GM21526 (cell line): ENCODE results near the gene MTG2.

Experiments used
- ATAC-seq: cut with Tn5 transposase; IDR thresholded peaks from one replicate; pipeline ENCODE4 v1.9.1; 2021; ENCODE audit warnings: moderate library complexity; ENCODE audit not compliant: unreplicated experiment, low FRiP score

Gene MTG2

GRCh38 chr20:62161347-62161746, 21.5 kb upstream of the MTG2 start:
- ATAC-seq, result no peak

DNA sequence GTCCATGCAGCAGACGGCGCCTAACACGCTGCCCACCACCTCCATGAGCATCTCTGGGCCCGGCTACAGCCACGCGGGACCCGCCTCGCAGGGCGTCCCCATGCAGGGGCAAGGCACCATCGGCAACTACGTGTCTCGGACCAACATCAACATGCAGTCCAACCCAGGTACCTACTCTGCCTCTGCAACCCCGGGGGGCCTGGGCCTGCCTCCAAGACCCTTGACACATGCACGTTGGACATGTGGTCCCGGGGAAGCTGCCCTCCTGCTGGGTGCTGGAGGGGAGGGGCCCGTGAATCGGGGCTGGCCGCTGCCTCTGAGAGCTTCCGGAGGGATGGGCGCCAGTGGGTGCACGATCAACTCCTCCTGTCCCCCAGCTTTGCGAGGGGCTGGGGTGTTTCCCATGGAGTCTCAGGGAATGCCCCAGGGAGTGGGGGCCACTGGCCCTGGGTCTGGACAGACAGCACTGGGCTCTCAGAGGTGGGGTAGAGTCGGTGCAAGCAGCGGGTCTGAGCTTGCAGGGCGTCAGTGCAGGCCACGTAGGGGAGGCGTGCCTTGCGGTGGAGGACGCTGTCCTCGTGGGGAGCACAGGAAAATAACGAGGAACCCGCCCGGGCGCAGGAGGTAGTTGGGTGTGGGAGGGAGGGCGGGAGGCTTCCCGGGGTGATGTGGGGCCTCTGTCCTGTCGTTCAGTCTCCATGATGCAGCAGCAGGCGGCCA, 19.9 kb upstream of the MTG2 start:
- no peak for ATAC-seq

- ATAC-seq, result no peak
Measured at GRCh38 chr20:62163485-62163865, 19.4 kb upstream of the MTG2 start.

GRCh38 chr20:62163986-62164762, 18.7 kb upstream of the MTG2 start:
- ATAC-seq, result no peak

GRCh38 chr20:62164879-62165761, 17.7 kb upstream of the MTG2 start:
- no peak for ATAC-seq

DNA sequence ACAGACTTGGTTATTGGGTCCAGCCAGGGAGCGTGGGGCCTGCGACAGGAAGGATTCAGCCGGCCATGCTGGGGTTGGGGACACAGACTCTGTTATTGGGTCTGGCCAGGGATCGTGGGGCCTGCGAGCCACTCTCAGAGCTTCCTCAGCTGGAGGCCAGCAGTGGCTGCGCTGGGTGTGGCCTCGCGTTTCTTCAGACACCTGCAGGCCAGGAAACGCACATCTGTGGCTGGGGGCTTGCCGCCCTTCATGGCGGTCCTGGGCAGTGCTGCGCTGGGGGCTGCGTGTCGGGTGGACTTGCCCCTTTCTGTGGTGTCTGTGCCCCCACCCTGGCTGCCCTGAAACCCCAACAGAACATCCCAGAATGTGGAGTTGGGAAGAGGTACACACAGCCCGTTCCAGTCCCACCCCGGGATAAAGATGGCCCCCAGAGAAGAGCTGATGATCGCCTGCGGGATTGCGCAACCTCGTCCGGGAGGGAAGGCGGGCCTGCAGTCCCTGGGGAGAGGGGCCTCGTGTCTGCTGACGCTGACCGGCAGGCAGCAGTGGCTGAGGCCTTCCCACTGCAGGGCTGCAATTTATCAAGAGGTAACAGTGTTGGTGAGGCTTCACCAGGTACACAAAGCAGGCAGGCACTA, 16.9 kb upstream of the MTG2 start:
- no peak for ATAC-seq

GRCh38 chr20:62167474-62167873, 15.4 kb upstream of the MTG2 start:
- no peak for ATAC-seq

- ATAC-seq, result no peak
Measured at GRCh38 chr20:62168061-62168460, 14.8 kb upstream of the MTG2 start.

GRCh38 chr20:62168890-62169435, 13.9 kb upstream of the MTG2 start:
- ATAC-seq, result no peak

GRCh38 chr20:62170536-62170935, 12.3 kb upstream of the MTG2 start:
- no peak for ATAC-seq

DNA sequence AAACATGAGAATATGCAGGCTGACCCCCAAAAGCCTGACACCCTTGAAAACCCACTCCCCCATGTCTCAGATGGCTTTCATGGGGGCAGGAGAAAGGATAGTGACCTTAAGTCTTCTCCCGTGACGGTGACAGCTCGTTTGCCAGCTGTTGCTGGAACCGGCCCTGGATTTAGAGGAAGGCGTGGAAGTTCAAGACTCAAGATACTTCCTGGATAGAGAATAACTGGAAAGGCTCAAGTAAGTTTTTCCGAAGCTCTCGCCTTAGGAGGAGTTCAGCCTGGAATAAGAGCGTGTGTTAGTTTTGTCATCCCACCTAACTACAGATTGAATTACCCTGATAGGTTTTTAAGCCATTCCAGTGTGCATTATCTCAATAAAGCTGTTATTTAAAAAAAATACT, 11.6 kb upstream of the MTG2 start:
- no peak for ATAC-seq

DNA sequence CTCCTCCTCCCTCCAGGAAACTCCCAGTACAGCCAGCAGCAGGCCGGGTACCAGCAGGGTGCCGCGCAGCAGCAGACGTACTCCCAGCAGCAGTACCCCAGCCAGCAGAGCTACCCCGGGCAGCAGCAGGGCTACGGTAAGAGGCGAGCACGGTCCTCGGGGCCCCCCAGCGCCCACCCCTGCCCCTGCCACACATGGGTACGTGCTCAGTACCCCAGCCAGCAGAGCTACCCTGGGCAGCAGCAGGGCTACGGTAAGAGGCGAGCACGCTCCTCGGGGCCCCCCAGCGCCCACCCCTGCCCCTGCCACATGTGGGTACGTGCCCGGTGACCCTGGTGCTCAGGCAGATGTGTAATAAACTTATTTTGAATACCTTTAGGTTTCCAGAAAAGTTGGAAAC, 10.2 kb upstream of the MTG2 start:
- ATAC-seq, result no peak

DNA sequence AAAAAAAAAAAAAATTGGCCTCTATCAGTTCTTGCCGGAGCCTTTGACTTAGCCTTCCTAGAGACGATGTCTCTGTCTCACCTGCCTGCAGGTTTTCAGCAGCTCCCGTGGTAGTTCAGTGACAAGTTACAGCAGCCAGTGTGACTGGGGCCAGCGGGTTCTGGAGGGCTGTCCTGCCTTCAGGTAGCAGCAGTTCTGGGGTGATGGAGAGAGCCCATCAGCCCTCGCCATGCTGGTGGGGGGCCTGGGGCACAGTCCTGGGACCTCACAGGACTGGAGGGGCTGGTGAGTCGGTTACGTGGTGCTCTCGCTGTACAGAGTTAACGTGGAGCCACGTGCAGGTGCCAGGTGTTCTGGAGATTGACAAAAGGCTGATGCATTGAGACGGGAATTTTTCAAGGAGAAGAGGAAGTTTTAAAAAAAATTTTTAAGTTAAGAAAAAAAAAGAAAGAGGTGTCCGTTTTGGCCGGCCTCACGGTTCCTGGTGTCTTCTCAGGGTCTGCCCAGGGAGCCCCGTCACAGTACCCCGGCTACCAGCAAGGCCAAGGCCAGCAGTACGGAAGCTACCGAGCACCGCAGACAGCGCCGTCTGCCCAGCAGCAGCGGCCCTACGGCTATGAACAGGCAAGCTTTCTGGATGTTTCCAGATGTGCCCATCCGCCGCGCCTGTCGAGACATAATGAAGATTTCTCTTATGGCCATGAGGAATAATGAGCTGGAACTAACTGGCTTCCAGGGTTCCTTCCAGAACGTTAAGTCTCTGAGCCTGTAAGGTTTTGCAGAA, 8.6 kb upstream of the MTG2 start:
- ATAC-seq, result no peak

GRCh38 chr20:62174870-62175624, 7.8 kb upstream of the MTG2 start:
- no peak for ATAC-seq

DNA sequence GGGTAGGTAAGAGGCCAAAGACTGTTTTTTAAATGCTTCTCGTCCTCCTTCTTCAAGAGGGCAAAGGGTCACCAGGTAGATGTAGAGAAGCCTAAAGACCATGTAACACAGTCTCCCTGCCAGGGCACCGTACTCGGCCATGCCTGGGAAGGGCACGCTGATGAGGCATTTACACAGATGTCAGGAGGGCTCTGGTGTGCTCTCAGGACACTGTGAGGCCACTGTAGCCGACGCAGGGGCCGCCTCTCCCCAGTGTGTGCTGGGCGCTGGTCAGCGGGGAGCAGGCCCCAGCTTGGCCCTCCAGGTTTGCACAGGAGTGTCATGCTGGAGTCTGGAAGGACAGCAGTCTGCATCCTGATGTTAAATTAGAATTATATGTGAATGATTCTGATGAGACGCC, 7.1 kb upstream of the MTG2 start:
- ATAC-seq, result no peak

- no peak for ATAC-seq
Measured at GRCh38 chr20:62176866-62177265, 6.0 kb upstream of the MTG2 start.

DNA sequence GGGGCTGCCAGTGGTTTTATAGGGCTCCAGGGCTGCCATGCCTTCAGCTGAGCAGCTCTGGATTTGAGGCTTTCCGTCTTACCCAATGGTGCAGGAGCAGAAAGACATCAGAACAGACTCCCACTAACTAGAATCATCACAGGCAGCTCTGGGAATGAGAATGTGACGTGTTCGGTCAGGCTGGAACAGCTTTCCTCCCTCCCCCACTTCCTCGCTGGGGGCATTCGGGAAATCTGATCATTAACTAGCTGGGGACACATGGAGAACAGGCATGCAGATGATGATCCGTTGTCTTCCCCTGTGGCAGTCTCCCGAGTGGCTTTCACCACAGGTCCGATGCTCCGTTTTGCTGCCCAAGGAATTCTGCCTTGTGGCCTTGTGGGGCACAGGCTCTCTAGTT, 5.5 kb upstream of the MTG2 start:
- ATAC-seq, result no peak

- no peak for ATAC-seq
Measured at GRCh38 chr20:62178316-62179161, 4.3 kb upstream of the MTG2 start.
